GM23248 (cell line): ENCODE results near the gene TYMP. TPM values are rescaled to one million over a fixed set of nuclear protein-coding genes. Genes with fewer than 3 reads are reported as not detected.

Experiments used
- DNase-seq: peaks from one replicate; pipeline ENCODE4 v3.0.0-alpha.2; 2015
- H2AFZ ChIP-seq: fragments of 200-600 bp; sonication (generic); 2 replicates; pipeline ENCODE4 v1.6.1; 2016; ENCODE audit warnings: antibody characterized with exemption
- H3F3A ChIP-seq: fragments of 200-600 bp; sonication (generic); 2 replicates; pipeline ENCODE4 v1.6.1; 2016; ENCODE audit warnings: mild to moderate bottlenecking, antibody characterized with exemption, mixed run types; ENCODE audit not compliant: insufficient read depth
- H3K27ac ChIP-seq: fragments of 200-600 bp; sonication (generic); 2 replicates; pipeline ENCODE4 v1.5.1; 2016; ENCODE audit warnings: mild to moderate bottlenecking
- H3K27me3 ChIP-seq: fragments of 200-600 bp; sonication (generic); replicated peaks from 2 replicates; pipeline ENCODE4 v1.6.1; 2016; ENCODE audit warnings: mild to moderate bottlenecking; ENCODE audit not compliant: insufficient read depth
- H3K36me3 ChIP-seq: fragments of 200-600 bp; sonication (generic); 2 replicates; pipeline ENCODE4 v1.6.1; 2016; ENCODE audit warnings: low read depth, mild to moderate bottlenecking
- H3K4me1 ChIP-seq: fragments of 200-600 bp; sonication (generic); 2 replicates; pipeline ENCODE4 v1.6.1; 2016; ENCODE audit warnings: mild to moderate bottlenecking; ENCODE audit not compliant: insufficient read depth
- H3K4me2 ChIP-seq: fragments of 200-600 bp; sonication (generic); one replicate; pipeline ENCODE4 v1.6.1; 2016; ENCODE audit warnings: mild to moderate bottlenecking; ENCODE audit not compliant: unreplicated experiment
- H3K4me3 ChIP-seq: fragments of 200-600 bp; sonication (generic); 2 replicates; pipeline ENCODE4 v1.5.1; 2016; ENCODE audit warnings: mild to moderate bottlenecking
- H3K79me2 ChIP-seq: fragments of 200-600 bp; sonication (generic); 2 replicates; pipeline ENCODE4 v1.6.1; 2016; ENCODE audit warnings: mild to moderate bottlenecking; ENCODE audit not compliant: insufficient read depth
- H3K9ac ChIP-seq: fragments of 200-600 bp; sonication (generic); 2 replicates; pipeline ENCODE4 v1.6.1; 2016; ENCODE audit warnings: mild to moderate bottlenecking
- H3K9me2 ChIP-seq: fragments of 200-600 bp; sonication (generic); 2 replicates; pipeline ENCODE4 v1.6.1; 2016; ENCODE audit warnings: mixed run types, mild to moderate bottlenecking, moderate library complexity; ENCODE audit not compliant: insufficient read depth
- H3K9me3 ChIP-seq: fragments of 200-600 bp; sonication (generic); one replicate; pipeline ENCODE4 v1.6.1; 2017; ENCODE audit warnings: low read depth
- H4K20me1 ChIP-seq: fragments of 200-600 bp; sonication (generic); 2 replicates; pipeline ENCODE4 v1.6.0; 2016; ENCODE audit not compliant: insufficient read depth
- EZH2 ChIP-seq: fragments of 200-600 bp; sonication (generic); IDR thresholded peaks from 2 replicates; pipeline ENCODE4 v1.6.1; 2018; ENCODE audit warnings: antibody characterized with exemption, mild to moderate bottlenecking; ENCODE audit not compliant: insufficient read depth, poor library complexity, severe bottlenecking
- EZH2phosphoT487 ChIP-seq: fragments of 200-600 bp; sonication (generic); IDR thresholded peaks from 2 replicates; pipeline ENCODE4 v1.6.1; 2018; ENCODE audit warnings: antibody characterized with exemption, moderate library complexity, mild to moderate bottlenecking, low read depth; ENCODE audit not compliant: insufficient read depth
- WGBS, 2 experiments: methylation state at CpG; one replicate each; pipeline ENCODE4 v1.1.6; 2015 to 2017; ENCODE audit warnings: low lambda C conversion rate in 2 of 2, low coverage in 1 of 2; ENCODE audit errors: missing lambda C conversion rate in 2 of 2; 5-methylcytosine and 5-hydroxymethylcytosine counted together
- in situ Hi-C: fragments of 300-500 bp; cut with MboI; formaldehyde crosslinking; loops from 2 replicates; pipeline ENCODE4 v1.15.0; 2020
- polyA plus RNA-seq: library from polyadenylated mRNA; unstranded; fragments of >200 nt; fragmentation: Nextera tagmentation; extraction: Ambion mirVana; gene quantifications from 2 replicates; pipeline ENCODE4 v1.2.1, GENCODE V29; 2016
- total RNA-seq: library from RNA; depleted of rRNA; stranded (reverse); fragments of >200 nt; shearing (Covaris generic); gene quantifications from 2 replicates; pipeline ENCODE4 v1.2.3, GENCODE V29; 2014

TYMP gene
- total and polyA plus RNA-seq, 2 experiments from 2014 or later: 24.3 to 33.2 TPM

DNA sequence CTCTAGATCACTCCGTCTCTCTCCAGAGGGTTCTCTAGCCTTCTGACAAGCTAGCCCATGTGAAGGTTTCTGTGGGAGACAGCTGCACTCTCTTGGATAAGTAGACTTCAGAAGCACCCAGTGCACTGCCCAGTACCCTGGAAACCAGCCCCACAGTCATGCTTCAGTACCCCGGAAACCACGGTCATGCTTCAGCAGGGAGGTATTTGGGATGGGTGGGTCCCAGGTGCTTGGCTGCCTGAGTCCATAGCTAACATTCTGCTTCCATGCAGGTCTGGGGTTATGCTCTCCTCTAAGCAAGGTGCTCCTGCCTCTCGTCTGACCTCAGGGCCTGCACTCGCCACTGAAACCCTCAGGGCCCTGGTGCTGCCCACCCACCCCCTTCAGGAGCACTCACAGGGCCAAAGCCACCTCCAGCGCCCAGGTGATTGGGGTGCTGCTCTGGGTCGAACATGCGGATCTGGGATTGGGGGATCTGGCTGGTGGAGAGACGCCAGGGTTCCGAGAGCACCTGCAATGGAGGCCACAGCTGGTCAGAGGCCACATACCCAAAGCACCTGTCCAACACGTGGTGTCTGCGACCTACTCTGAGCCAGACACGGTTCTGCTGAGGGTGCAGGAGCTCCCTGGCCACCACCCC is 40.2 kb upstream of the TYMP start:
- Histone ChIP-seq H3K4me2 (no peak overlapping the region), H3K27ac (no peak overlapping the region), H3K4me1 (no peaks in the 10 kb centered on the region), H3K79me2 (no peaks in the 10 kb centered on the region), H3F3A (no peaks in the 10 kb centered on the region), H3K9ac (no peak overlapping the region), H3K27me3 (no peaks in the 10 kb centered on the region), H4K20me1 (no peaks in the 10 kb centered on the region), H3K9me3 (no peaks in the 10 kb centered on the region), H3K4me3 (no peak overlapping the region), H3K9me2 (no peaks in the 10 kb centered on the region), H2AFZ (no peak overlapping the region), H3K36me3 (no peaks in the 10 kb centered on the region)
- no peak for TF ChIP-seq EZH2phosphoT487
- TF ChIP-seq EZH2: no peak
- DNase-seq: no peak
- in situ Hi-C loops: no loop called here
- 81% methylated on average over 11 to 13 of the region's 13 CpGs for WGBS, 2 experiments

DNA sequence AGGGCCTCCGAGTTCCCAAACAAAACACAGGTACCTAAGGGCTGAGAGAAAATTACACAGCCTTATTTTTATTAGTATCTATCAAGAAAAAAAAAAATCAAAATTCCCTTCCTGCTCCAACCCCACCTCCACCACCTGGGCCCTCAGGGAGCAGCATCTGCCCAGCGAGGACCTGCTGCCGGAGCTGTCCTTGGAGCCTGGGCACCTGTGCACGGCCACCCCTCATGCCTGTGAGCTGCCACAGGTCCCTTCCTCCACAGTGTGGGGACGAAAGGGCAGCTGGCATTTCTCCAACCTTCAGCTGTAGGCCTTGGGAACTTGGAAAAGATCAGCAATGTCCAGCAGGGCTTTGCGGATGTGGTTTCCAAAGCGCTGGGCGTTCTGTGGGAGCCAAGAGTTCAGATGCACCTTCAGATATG is 39.2 kb upstream of the TYMP start:
- TF ChIP-seq EZH2: no peak
- TF ChIP-seq EZH2phosphoT487: no peak
- no peak overlapping the region for H3K27ac ChIP-seq

DNA sequence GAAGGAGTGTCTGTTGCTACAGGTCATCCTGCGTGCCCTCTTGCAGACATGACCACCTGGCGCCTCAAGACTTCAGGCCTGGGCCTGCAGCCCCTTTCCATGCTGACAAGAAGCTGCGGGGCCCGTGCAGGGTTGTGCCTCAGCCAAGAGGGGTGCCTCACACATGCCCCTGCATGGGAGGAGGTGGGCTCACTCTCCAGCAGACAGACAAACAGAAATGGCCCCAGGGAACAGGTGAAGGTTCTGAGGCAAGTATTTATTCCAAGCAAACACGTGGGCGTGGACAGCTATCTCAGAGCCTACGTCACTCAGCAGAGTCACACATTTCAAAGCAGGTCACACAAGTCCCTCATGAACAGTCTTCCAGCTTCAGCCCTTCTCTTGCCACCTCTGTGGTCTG is 38.8 kb upstream of the TYMP start:
- H3F3A ChIP-seq: no peaks in the 10 kb centered on the region
- no peak overlapping the region for H3K9ac ChIP-seq
- H3K9me3 ChIP-seq: no peaks in the 10 kb centered on the region
- H3K27me3 ChIP-seq: no peaks in the 10 kb centered on the region
- no peak for TF ChIP-seq EZH2
- no peak for TF ChIP-seq EZH2phosphoT487
- no peaks in the 10 kb centered on the region for H3K4me1 ChIP-seq
- WGBS, 2 experiments: 81 to 88% methylated on average over 7 of the region's 7 CpGs
- H3K79me2 ChIP-seq: no peaks in the 10 kb centered on the region
- no peaks in the 10 kb centered on the region for H4K20me1 ChIP-seq
- in situ Hi-C loops: no loop called here
- DNase-seq: no peak
- H3K4me2 ChIP-seq: no peak overlapping the region
- H3K36me3 ChIP-seq: no peaks in the 10 kb centered on the region
- no peak overlapping the region for H2AFZ ChIP-seq
- no peaks in the 10 kb centered on the region for H3K9me2 ChIP-seq
- H3K4me3 ChIP-seq: no peak overlapping the region
- no peak overlapping the region for H3K27ac ChIP-seq

More for the DNA sequence above, 39.2 kb upstream of the TYMP start:
- Histone ChIP-seq H3K36me3 (no peaks in the 10 kb centered on the region), H3K9me3 (no peaks in the 10 kb centered on the region), H4K20me1 (no peaks in the 10 kb centered on the region), H3K27me3 (no peaks in the 10 kb centered on the region), H3K4me3 (no peak overlapping the region), H3K79me2 (no peaks in the 10 kb centered on the region), H3F3A (no peaks in the 10 kb centered on the region), H3K4me2 (no peak overlapping the region), H2AFZ (no peak overlapping the region), H3K9me2 (no peaks in the 10 kb centered on the region), H3K9ac (no peak overlapping the region), H3K4me1 (no peaks in the 10 kb centered on the region)
- 82 to 91% methylated on average over 8 of the region's 8 CpGs for WGBS, 2 experiments
- in situ Hi-C loops: no loop called here
- no peak for DNase-seq

DNA sequence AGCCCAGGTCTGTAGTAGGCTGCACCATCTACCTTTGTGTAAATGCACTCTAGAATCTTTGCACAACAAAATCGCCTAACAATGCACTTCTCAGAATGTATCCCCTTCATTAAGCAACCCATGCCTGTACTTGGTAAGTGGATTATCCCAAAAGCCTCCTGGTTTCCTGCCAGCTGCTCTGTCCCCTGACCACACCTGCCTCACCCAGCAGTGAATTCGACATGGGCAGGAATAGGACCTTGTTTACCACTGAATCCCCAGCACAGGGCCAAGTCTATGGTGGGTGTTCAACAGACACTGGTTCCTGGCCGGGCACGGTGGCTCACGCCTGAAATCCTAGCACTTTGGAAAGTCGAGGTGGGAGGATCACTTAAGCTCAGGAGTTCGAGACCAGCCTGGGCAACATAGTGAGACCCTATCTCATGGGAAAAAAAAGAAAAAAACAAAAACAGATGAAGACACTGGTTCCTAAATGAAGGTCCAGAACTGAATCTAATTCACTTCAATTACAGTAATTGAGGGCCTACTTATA is 38.0 kb upstream of the TYMP start:
- Histone ChIP-seq H3K9me2 (no peaks in the 10 kb centered on the region), H3K9ac (no peak overlapping the region), H4K20me1 (no peaks in the 10 kb centered on the region), H3K4me3 (no peak overlapping the region), H3K27ac (no peak overlapping the region), H3K27me3 (no peaks in the 10 kb centered on the region), H3K79me2 (no peaks in the 10 kb centered on the region), H3F3A (no peaks in the 10 kb centered on the region), H3K4me2 (no peak overlapping the region), H3K4me1 (no peaks in the 10 kb centered on the region), H3K36me3 (no peaks in the 10 kb centered on the region), H3K9me3 (no peaks in the 10 kb centered on the region), H2AFZ (no peak overlapping the region)
- 85% methylated on average over 7 of the region's 7 CpGs for WGBS, 2 experiments
- TF ChIP-seq EZH2phosphoT487 (no peak), EZH2 (no peak)
- in situ Hi-C loops: no loop called here
- no peak for DNase-seq
